ENCODE results near the gene MDM2. TPM values are rescaled to one million over a fixed set of nuclear protein-coding genes. Genes with fewer than 3 reads are reported as not detected.

Gene MDM2
- total and polyA plus RNA-seq, 2 donors (not counting 1 experiment from before 2014, with no cell fraction given), result 6.1 to 78.7 TPM

GRCh38 chr12:68838046-68838886 is 30.3 kb downstream of the MDM2 start:
- Mint-ChIP-seq H3K27me3 (no peaks in the 10 kb centered on the region), H3K4me3 (no peak overlapping the region), H3K4me1 (no peaks in the 10 kb centered on the region), H3K9me3 (ENCODE audit: insufficient read depth) (no peaks in the 10 kb centered on the region), H3K27ac (no peak overlapping the region)
- ChIA-PET POLR2A (no interaction called here), CTCF (no interaction called here)
- H3K4me3 ChIP-seq (ENCODE audit: control extremely low read depth in 1 of 5, extremely low read depth in 1 of 5, insufficient read depth in 1 of 5, low read depth in 2 of 5, low read length in 4 of 5), result no peak overlapping the region
- intact Hi-C loops (cut with micrococcal nuclease), result no loop called here
- TF ChIP-seq EZH2 (IDR thresholded peaks at IDR 0.05; ENCODE audit: borderline replicate concordance, insufficient read depth, low read depth, low read length, poor library complexity, severe bottlenecking), result no peak
- TF ChIP-seq CTCF (IDR thresholded peaks at IDR 0.05), result no peak
- no peak overlapping the region for H3K4me2 ChIP-seq (replicated peaks; ENCODE audit: low read depth, low read length, poor library complexity, severe bottlenecking)
- no peaks in the 10 kb centered on the region for H3K9me3 ChIP-seq (ENCODE audit: control extremely low read depth in 1 of 3, control insufficient read depth in 2 of 3, insufficient read depth in 1 of 3, low read length in 2 of 3)
- peaks cover 16 to 72% of the 10 kb centered on the region in 2 experiments for H3K36me3 ChIP-seq (replicated peaks in 1 of 2; ENCODE audit: control extremely low read depth in 1 of 2, control insufficient read depth in 1 of 2, extremely low read depth in 1 of 2, insufficient read depth in 2 of 2, low read length in 1 of 2)
- no peak for ATAC-seq (ENCODE audit: low read depth)
- H3K4me1 ChIP-seq (ENCODE audit: control insufficient read depth in 2 of 2, insufficient read depth in 2 of 2, low read length in 2 of 2), result no peaks in the 10 kb centered on the region
- H3K27me3 ChIP-seq (replicated peaks in 1 of 4; ENCODE audit: control extremely low read depth in 1 of 4, control insufficient read depth in 3 of 4, insufficient read depth in 4 of 4, low read length in 3 of 4), result no peaks in the 10 kb centered on the region
- no peaks in the 10 kb centered on the region for H4K20me1 ChIP-seq (ENCODE audit: control insufficient read depth, insufficient read depth, low read length, poor library complexity, severe bottlenecking)
- H3K79me2 ChIP-seq (ENCODE audit: control insufficient read depth, insufficient read depth, low read length), result peaks cover 3% of the 10 kb centered on the region
- no peak for DNase-seq
- 89% methylated on average over 4 of the region's 5 CpGs for WGBS (ENCODE audit: insufficient coverage)
- no peak overlapping the region for H3K27ac ChIP-seq (ENCODE audit: low read length in 2 of 2)
- no peak overlapping the region for H2AFZ ChIP-seq (ENCODE audit: insufficient read depth, low read depth, low read length, poor library complexity, severe bottlenecking)
- H3K9ac ChIP-seq (ENCODE audit: low read length), result no peak overlapping the region
